GDM1 (cell line): ENCODE measurements around the gene PHACTR1.
A peak's percentile ranks its signal among the peaks of the same experiment; 100 is the strongest.

Experiments used
- DNase-seq: peaks from one replicate; lab custom pipeline; 2025; lab: John Stamatoyannopoulos, UW

Gene PHACTR1

GRCh38 chr6:13030396-13030795, 313.8 kb downstream of the PHACTR1 start:
- no peak for DNase-seq

- no peak for DNase-seq
These were observed 316.0 kb downstream of the PHACTR1 start for GRCh38 chr6:13032566-13032965.

- no peak for DNase-seq
These were observed 316.6 kb downstream of the PHACTR1 start for GRCh38 chr6:13033145-13033544.

- no peak for DNase-seq
These were observed 317.7 kb downstream of the PHACTR1 start for GRCh38 chr6:13034316-13034715.

- DNase-seq = no peak
These were observed 319.0 kb downstream of the PHACTR1 start for GRCh38 chr6:13035606-13036005.

- DNase-seq = no peak
These were observed 321.7 kb downstream of the PHACTR1 start for GRCh38 chr6:13038315-13038714.

- no peak for DNase-seq
These were observed 322.2 kb downstream of the PHACTR1 start for GRCh38 chr6:13038741-13039190.

- DNase-seq = no peak
These were observed 327.8 kb downstream of the PHACTR1 start for GRCh38 chr6:13044390-13044789.

GRCh38 chr6:13044896-13045295, 328.3 kb downstream of the PHACTR1 start:
- DNase-seq = no peak

- no peak for DNase-seq
These were observed 329.1 kb downstream of the PHACTR1 start for GRCh38 chr6:13045676-13046075.

GRCh38 chr6:13046084-13046483, 329.5 kb downstream of the PHACTR1 start:
- DNase-seq = no peak

GRCh38 chr6:13048113-13048512, 331.5 kb downstream of the PHACTR1 start:
- DNase-seq = no peak

- no peak for DNase-seq
These were observed 333.2 kb downstream of the PHACTR1 start for GRCh38 chr6:13049666-13050254.

GRCh38 chr6:13053006-13053461, 336.5 kb downstream of the PHACTR1 start:
- DNase-seq = no peak

GRCh38 chr6:13058051-13058450, 341.5 kb downstream of the PHACTR1 start:
- DNase-seq = no peak

- no peak for DNase-seq
These were observed 342.5 kb downstream of the PHACTR1 start for GRCh38 chr6:13059026-13059425.

- no peak for DNase-seq
These were observed 346.8 kb downstream of the PHACTR1 start for GRCh38 chr6:13063300-13063918.

- DNase-seq = no peak
These were observed 349.0 kb downstream of the PHACTR1 start for GRCh38 chr6:13065581-13065980.

- DNase-seq = no peak
These were observed 349.5 kb downstream of the PHACTR1 start for GRCh38 chr6:13066050-13066449.

GRCh38 chr6:13066820-13067219, 350.3 kb downstream of the PHACTR1 start:
- no peak for DNase-seq

- peak; percentile 54 for DNase-seq
These were observed 352.1 kb downstream of the PHACTR1 start for GRCh38 chr6:13068586-13069210.

GRCh38 chr6:13071550-13072345, 355.2 kb downstream of the PHACTR1 start:
- no peak for DNase-seq
